WTC11 (cell line): ENCODE data around the gene SCD5. TPM values are rescaled to one million over a fixed set of nuclear protein-coding genes. Genes with fewer than 3 reads are reported as not detected.

Experiments used
- ATAC-seq: fragments of 200-7000 bp; cut with Tn5 transposase; 2 replicates; pipeline ENCODE4 v1.10.0; 2021; ENCODE audit warnings: mild to moderate bottlenecking, moderate library complexity
- CTCF ChIA-PET: fragments of 300-600 bp; sonication (Branson Sonifier 250); formaldehyde crosslinking; loops from one replicate; lab custom pipeline; 2021; ENCODE audit warnings: antibody characterized with exemption; lab: Charles Lee
- POLR2A ChIA-PET: fragments of 350-600 bp; sonication (Branson Sonifier 250); formaldehyde crosslinking; loops from one replicate; lab custom pipeline; 2021; ENCODE audit warnings: antibody characterized with exemption; lab: Charles Lee
- DNase-seq: peaks from one replicate; pipeline ENCODE4 v3.0.0; 2021; ENCODE audit warnings: low spot score
- H3K27ac Mint-ChIP-seq: 2 replicates; pipeline ENCODE4 v1.8.0; 2021; ENCODE audit warnings: mixed read lengths
- H3K27me3 Mint-ChIP-seq: 2 replicates; pipeline ENCODE4 v1.8.0; 2021; ENCODE audit warnings: low read depth, mild to moderate bottlenecking, moderate library complexity, mixed read lengths
- H3K36me3 Mint-ChIP-seq: 2 replicates; pipeline ENCODE4 v1.8.0; 2021; ENCODE audit warnings: mixed read lengths
- H3K4me1 Mint-ChIP-seq: 2 replicates; pipeline ENCODE4 v1.8.0; 2022; ENCODE audit warnings: mixed read lengths
- H3K4me3 Mint-ChIP-seq: 2 replicates; pipeline ENCODE4 v1.8.0; 2021; ENCODE audit warnings: mild to moderate bottlenecking, moderate library complexity, mixed read lengths
- H3K9me3 Mint-ChIP-seq: 2 replicates; pipeline ENCODE4 v1.8.0; 2021; ENCODE audit warnings: mixed read lengths
- AR ChIP-seq: fragments of 250-450 bp; sonication (Bioruptor Pico); IDR thresholded peaks from 2 replicates; pipeline ENCODE4 v1.9.0; 2021; ENCODE audit warnings: mild to moderate bottlenecking
- CREM ChIP-seq: sonication (generic); formaldehyde crosslinking; IDR thresholded peaks from 2 replicates; pipeline ENCODE4 v1.8.1; 2022; ENCODE audit warnings: mild to moderate bottlenecking, missing genetic modification reagents, moderate library complexity
- CTCF ChIP-seq: fragments of 200-600 bp; IDR thresholded peaks from 2 replicates; pipeline ENCODE4 v1.8.0; 2022; ENCODE audit warnings: antibody characterized with exemption
- ESRRA ChIP-seq: sonication (generic); formaldehyde crosslinking; IDR thresholded peaks from 2 replicates; pipeline ENCODE4 v1.8.1; 2022; ENCODE audit warnings: mild to moderate bottlenecking, missing genetic modification reagents, borderline replicate concordance
- FOXP1 ChIP-seq: sonication (generic); formaldehyde crosslinking; IDR thresholded peaks from 2 replicates; pipeline ENCODE4 v1.8.0; 2022; ENCODE audit warnings: missing genetic modification reagents, mild to moderate bottlenecking, moderate library complexity, borderline replicate concordance
- GTF2I ChIP-seq: fragments of 250-450 bp; sonication (Bioruptor Pico); conservative IDR thresholded peaks from 2 replicates; pipeline ENCODE4 v1.4.0; 2021; ENCODE audit warnings: mild to moderate bottlenecking
- HMGA2 ChIP-seq: fragments of 250-450 bp; sonication (Bioruptor Pico); IDR thresholded peaks from 2 replicates; pipeline ENCODE4 v1.4.0; 2021; ENCODE audit warnings: mild to moderate bottlenecking, moderate library complexity
- HMGXB4 ChIP-seq: sonication (generic); formaldehyde crosslinking; IDR thresholded peaks from 2 replicates; pipeline ENCODE4 v1.8.1; 2023; ENCODE audit warnings: mild to moderate bottlenecking, moderate library complexity, missing genetic modification reagents
- MXD4 ChIP-seq: fragments of 250-450 bp; sonication (Bioruptor Pico); IDR thresholded peaks from 2 replicates; pipeline ENCODE4 v1.8.0; 2021; ENCODE audit warnings: mild to moderate bottlenecking, moderate library complexity, borderline replicate concordance
- NR2C2 ChIP-seq: sonication (generic); formaldehyde crosslinking; IDR thresholded peaks from 2 replicates; pipeline ENCODE4 v1.8.0; 2022; ENCODE audit warnings: mild to moderate bottlenecking, missing genetic modification reagents
- NR3C1 ChIP-seq: sonication (generic); formaldehyde crosslinking; conservative IDR thresholded peaks from 2 replicates; pipeline ENCODE4 v1.8.1; 2023; ENCODE audit warnings: low read depth, mild to moderate bottlenecking, missing genetic modification reagents
- RORB ChIP-seq: fragments of 250-450 bp; sonication (Bioruptor Pico); IDR thresholded peaks from 2 replicates; pipeline ENCODE4 v1.9.0; 2021; ENCODE audit warnings: mild to moderate bottlenecking
- SMAD3 ChIP-seq: sonication (generic); formaldehyde crosslinking; IDR thresholded peaks from 2 replicates; pipeline ENCODE4 v1.8.0; 2022; ENCODE audit warnings: missing genetic modification reagents, mild to moderate bottlenecking, borderline replicate concordance
- SMAD4 ChIP-seq: sonication (generic); formaldehyde crosslinking; IDR thresholded peaks from 2 replicates; pipeline ENCODE4 v1.8.0; 2022; ENCODE audit warnings: mild to moderate bottlenecking, missing genetic modification reagents
- TP53 ChIP-seq: sonication (generic); formaldehyde crosslinking; IDR thresholded peaks from 2 replicates; pipeline ENCODE4 v1.8.1; 2023; ENCODE audit warnings: mild to moderate bottlenecking, missing genetic modification reagents
- ZBTB21 ChIP-seq: sonication (generic); formaldehyde crosslinking; IDR thresholded peaks from 2 replicates; pipeline ENCODE4 v1.8.1; 2023; ENCODE audit warnings: mild to moderate bottlenecking, missing genetic modification reagents, borderline replicate concordance
- ZBTB43 ChIP-seq: sonication (generic); formaldehyde crosslinking; IDR thresholded peaks from 2 replicates; pipeline ENCODE4 v1.8.1; 2023; ENCODE audit warnings: mild to moderate bottlenecking, missing genetic modification reagents
- ZNF138 ChIP-seq: sonication (generic); formaldehyde crosslinking; conservative IDR thresholded peaks from 2 replicates; pipeline ENCODE4 v1.8.1; 2022; ENCODE audit warnings: mild to moderate bottlenecking, moderate library complexity, missing genetic modification reagents
- ZNF219 ChIP-seq: sonication (generic); formaldehyde crosslinking; IDR thresholded peaks from 2 replicates; pipeline ENCODE4 v1.8.0; 2023; ENCODE audit warnings: missing genetic modification reagents, mild to moderate bottlenecking, borderline replicate concordance
- ZNF281 ChIP-seq: sonication (generic); formaldehyde crosslinking; IDR thresholded peaks from 2 replicates; pipeline ENCODE4 v1.8.0; 2023; ENCODE audit warnings: mild to moderate bottlenecking, missing genetic modification reagents
- ZNF425 ChIP-seq: fragments of 250-450 bp; sonication (Bioruptor Pico); conservative IDR thresholded peaks from 2 replicates; pipeline ENCODE4 v1.9.0; 2021; ENCODE audit warnings: mild to moderate bottlenecking
- total RNA-seq: library from RNA; stranded (reverse); gene quantifications from 3 replicates; pipeline ENCODE4 v1.2.3, GENCODE V29; 2021

Gene SCD5
- total RNA-seq, 1 experiment from 2014 or later, result 6.3 TPM

- no peak overlapping the region for H3K4me3 Mint-ChIP-seq
- no peak for TF ChIP-seq NR3C1 (CRISPR knock-in tag)
- no peak for TF ChIP-seq ZNF219 (CRISPR knock-in tag)
- no peak for TF ChIP-seq ESRRA (CRISPR knock-in tag)
- no peak for TF ChIP-seq ZBTB21 (CRISPR knock-in tag)
- H3K4me1 Mint-ChIP-seq, result no peaks in the 10 kb centered on the region
- POLR2A ChIA-PET, result no interaction called here
- no peaks in the 10 kb centered on the region for H3K36me3 Mint-ChIP-seq
- no peaks in the 10 kb centered on the region for H3K9me3 Mint-ChIP-seq
- CTCF ChIA-PET, result no interaction called here
- no peak overlapping the region; the same call in 1 of the 2 replicates for H3K27ac Mint-ChIP-seq
- DNase-seq (no peak), ATAC-seq (no peak)
- H3K27me3 Mint-ChIP-seq, result no peaks in the 10 kb centered on the region
Observed at GRCh38 chr4:82652062-82652461, 146.5 kb downstream of the SCD5 start.

- no peak for TF ChIP-seq GTF2I
- no peak for TF ChIP-seq ZNF281 (CRISPR knock-in tag)
- TF ChIP-seq SMAD4 (CRISPR knock-in tag), result no peak
- no peak for TF ChIP-seq RORB (CRISPR knock-in tag)
- peak; percentile 79 for TF ChIP-seq HMGA2 (CRISPR knock-in tag)
- H3K27me3 Mint-ChIP-seq, result no peaks in the 10 kb centered on the region
- no peak overlapping the region for H3K4me3 Mint-ChIP-seq
- POLR2A ChIA-PET, result no interaction called here
- DNase-seq, result no peak
- no peaks in the 10 kb centered on the region for H3K4me1 Mint-ChIP-seq
- H3K27ac Mint-ChIP-seq, result no peak overlapping the region
- CTCF ChIA-PET, result no interaction called here
- no peak for ATAC-seq
- H3K36me3 Mint-ChIP-seq, result no peaks in the 10 kb centered on the region
- H3K9me3 Mint-ChIP-seq, result no peaks in the 10 kb centered on the region
Observed at GRCh38 chr4:82650868-82651267, 147.7 kb downstream of the SCD5 start.

GRCh38 chr4:82648356-82648755, 150.2 kb downstream of the SCD5 start:
- Mint-ChIP-seq H3K27ac (no peak overlapping the region), H3K4me1 (no peaks in the 10 kb centered on the region), H3K4me3 (no peak overlapping the region), H3K9me3 (no peaks in the 10 kb centered on the region), H3K27me3 (no peaks in the 10 kb centered on the region), H3K36me3 (no peaks in the 10 kb centered on the region)
- ATAC-seq (no peak), DNase-seq (no peak)
- POLR2A ChIA-PET, result no interaction called here
- CTCF ChIA-PET, result no interaction called here
- TF ChIP-seq NR2C2 (CRISPR knock-in tag) (no peak), ZNF425 (no peak), TP53 (CRISPR knock-in tag) (no peak), HMGXB4 (CRISPR knock-in tag) (no peak), CREM (CRISPR knock-in tag) (no peak), ZBTB43 (CRISPR knock-in tag) (no peak), SMAD3 (CRISPR knock-in tag) (no peak), MXD4 (CRISPR knock-in tag) (no peak), CTCF (no peak), FOXP1 (CRISPR knock-in tag) (no peak), AR (CRISPR knock-in tag) (no peak), ZNF138 (CRISPR knock-in tag) (no peak)
